RWPE1 (cell line): ENCODE measurements around the gene CFAP52.

ENCODE experiments used
- CTCF ChIA-PET: fragments of 350-600 bp; sonication (Branson Sonifier 250); formaldehyde crosslinking; extraction: SDS; loops from one replicate; lab custom pipeline; 2021; lab: Yijun Ruan, JAX
- POLR2A ChIA-PET: fragments of 400-600 bp; formaldehyde crosslinking; extraction: SDS; loops from one replicate; lab custom pipeline; 2020; ENCODE audit warnings: antibody characterized with exemption; ENCODE audit not compliant: low non-redundant PET; lab: Yijun Ruan, JAX
- DNase-seq: peaks from one replicate; pipeline ENCODE4 v3.0.0; 2012; ENCODE audit warnings: low spot score
- H3K27ac ChIP-seq: fragments of 450-650 bp; 2 replicates; pipeline ENCODE4 v1.5.1; 2017
- CTCF ChIP-seq: fragments of 450-650 bp; conservative IDR thresholded peaks from 2 replicates; pipeline ENCODE4 v1.5.1; 2017; ENCODE audit warnings: low read depth, mild to moderate bottlenecking

Gene CFAP52

DNA sequence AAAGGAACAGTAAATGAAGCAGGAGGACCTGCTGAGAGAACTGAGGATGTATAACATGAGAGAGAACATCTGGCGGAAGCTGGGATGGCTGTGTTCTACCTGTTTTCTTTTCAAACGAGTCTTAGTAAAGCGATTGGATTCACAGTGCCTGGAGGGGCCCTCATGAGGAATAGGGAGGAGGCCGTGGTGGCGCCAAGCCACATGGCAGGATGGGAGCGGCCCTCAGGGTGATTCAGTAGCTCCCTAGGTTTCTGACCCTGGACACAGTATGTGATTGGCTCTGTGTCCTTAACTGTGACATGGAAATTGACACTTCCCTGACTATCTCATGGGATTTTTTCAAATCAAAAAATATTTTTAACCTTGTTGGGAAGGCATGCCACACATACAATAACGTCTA is 101.0 kb downstream of the CFAP52 start:
- no peak for TF ChIP-seq CTCF
- ChIA-PET POLR2A (no interaction called here), CTCF (interaction anchor here (0.7 to 1.2 kb wide), 2 partner anchors 100 to 549 kb away, joined by 3 to 4 read pairs; no protein-coding TSS in a partner anchor)
- peak; percentile 30 for DNase-seq
- peak overlapping the region; percentile 66 for H3K27ac ChIP-seq

- no peak for DNase-seq
- no peak overlapping the region for H3K27ac ChIP-seq
- ChIA-PET POLR2A (no interaction called here), CTCF (interaction anchor here (1.2 kb wide), 1 partner anchor 101 kb away, joined by 4 read pairs; no protein-coding TSS in a partner anchor)
- TF ChIP-seq CTCF, result no peak
Observed at GRCh38 chr17:9677896-9678295, 101.5 kb downstream of the CFAP52 start.

GRCh38 chr17:9684955-9685621 is 108.6 kb downstream of the CFAP52 start:
- TF ChIP-seq CTCF, result no peak
- ChIA-PET CTCF (interaction anchor here (0.6 kb wide), 1 partner anchor 32 kb away, joined by 3 read pairs; no protein-coding TSS in a partner anchor), POLR2A (no interaction called here)
- peak; percentile 38 for DNase-seq
- peak overlapping the region; percentile 85 for H3K27ac ChIP-seq
